GM23248 (cell line): ENCODE data around the gene PTPRR. TPM values are rescaled to one million over a fixed set of nuclear protein-coding genes. Genes with fewer than 3 reads are reported as not detected.

Source experiments
- DNase-seq: peaks from one replicate; pipeline ENCODE4 v3.0.0-alpha.2; 2015
- H2AFZ ChIP-seq: fragments of 200-600 bp; sonication (generic); 2 replicates; pipeline ENCODE4 v1.6.1; 2016; ENCODE audit warnings: antibody characterized with exemption
- H3F3A ChIP-seq: fragments of 200-600 bp; sonication (generic); 2 replicates; pipeline ENCODE4 v1.6.1; 2016; ENCODE audit warnings: mild to moderate bottlenecking, antibody characterized with exemption, mixed run types; ENCODE audit not compliant: insufficient read depth
- H3K27ac ChIP-seq: fragments of 200-600 bp; sonication (generic); 2 replicates; pipeline ENCODE4 v1.5.1; 2016; ENCODE audit warnings: mild to moderate bottlenecking
- H3K27me3 ChIP-seq: fragments of 200-600 bp; sonication (generic); replicated peaks from 2 replicates; pipeline ENCODE4 v1.6.1; 2016; ENCODE audit warnings: mild to moderate bottlenecking; ENCODE audit not compliant: insufficient read depth
- H3K36me3 ChIP-seq: fragments of 200-600 bp; sonication (generic); 2 replicates; pipeline ENCODE4 v1.6.1; 2016; ENCODE audit warnings: low read depth, mild to moderate bottlenecking
- H3K4me1 ChIP-seq: fragments of 200-600 bp; sonication (generic); 2 replicates; pipeline ENCODE4 v1.6.1; 2016; ENCODE audit warnings: mild to moderate bottlenecking; ENCODE audit not compliant: insufficient read depth
- H3K4me2 ChIP-seq: fragments of 200-600 bp; sonication (generic); one replicate; pipeline ENCODE4 v1.6.1; 2016; ENCODE audit warnings: mild to moderate bottlenecking; ENCODE audit not compliant: unreplicated experiment
- H3K4me3 ChIP-seq: fragments of 200-600 bp; sonication (generic); 2 replicates; pipeline ENCODE4 v1.5.1; 2016; ENCODE audit warnings: mild to moderate bottlenecking
- H3K79me2 ChIP-seq: fragments of 200-600 bp; sonication (generic); 2 replicates; pipeline ENCODE4 v1.6.1; 2016; ENCODE audit warnings: mild to moderate bottlenecking; ENCODE audit not compliant: insufficient read depth
- H3K9ac ChIP-seq: fragments of 200-600 bp; sonication (generic); 2 replicates; pipeline ENCODE4 v1.6.1; 2016; ENCODE audit warnings: mild to moderate bottlenecking
- H3K9me2 ChIP-seq: fragments of 200-600 bp; sonication (generic); 2 replicates; pipeline ENCODE4 v1.6.1; 2016; ENCODE audit warnings: mixed run types, mild to moderate bottlenecking, moderate library complexity; ENCODE audit not compliant: insufficient read depth
- H3K9me3 ChIP-seq: fragments of 200-600 bp; sonication (generic); one replicate; pipeline ENCODE4 v1.6.1; 2017; ENCODE audit warnings: low read depth
- H4K20me1 ChIP-seq: fragments of 200-600 bp; sonication (generic); 2 replicates; pipeline ENCODE4 v1.6.0; 2016; ENCODE audit not compliant: insufficient read depth
- EZH2 ChIP-seq: fragments of 200-600 bp; sonication (generic); IDR thresholded peaks from 2 replicates; pipeline ENCODE4 v1.6.1; 2018; ENCODE audit warnings: antibody characterized with exemption, mild to moderate bottlenecking; ENCODE audit not compliant: insufficient read depth, poor library complexity, severe bottlenecking
- EZH2phosphoT487 ChIP-seq: fragments of 200-600 bp; sonication (generic); IDR thresholded peaks from 2 replicates; pipeline ENCODE4 v1.6.1; 2018; ENCODE audit warnings: antibody characterized with exemption, moderate library complexity, mild to moderate bottlenecking, low read depth; ENCODE audit not compliant: insufficient read depth
- WGBS, 2 experiments: methylation state at CpG; one replicate each; pipeline ENCODE4 v1.1.6; 2015 to 2017; ENCODE audit warnings: low lambda C conversion rate in 2 of 2, low coverage in 1 of 2; ENCODE audit errors: missing lambda C conversion rate in 2 of 2; 5-methylcytosine and 5-hydroxymethylcytosine counted together
- in situ Hi-C: fragments of 300-500 bp; cut with MboI; formaldehyde crosslinking; loops from 2 replicates; pipeline ENCODE4 v1.15.0; 2020
- polyA plus RNA-seq: library from polyadenylated mRNA; unstranded; fragments of >200 nt; fragmentation: Nextera tagmentation; extraction: Ambion mirVana; gene quantifications from 2 replicates; pipeline ENCODE4 v1.2.1, GENCODE V29; 2016
- total RNA-seq: library from RNA; depleted of rRNA; stranded (reverse); fragments of >200 nt; shearing (Covaris generic); gene quantifications from 2 replicates; pipeline ENCODE4 v1.2.3, GENCODE V29; 2014

Gene PTPRR
- total and polyA plus RNA-seq, 2 experiments from 2014 or later, result 1.1 to 1.2 TPM

DNA sequence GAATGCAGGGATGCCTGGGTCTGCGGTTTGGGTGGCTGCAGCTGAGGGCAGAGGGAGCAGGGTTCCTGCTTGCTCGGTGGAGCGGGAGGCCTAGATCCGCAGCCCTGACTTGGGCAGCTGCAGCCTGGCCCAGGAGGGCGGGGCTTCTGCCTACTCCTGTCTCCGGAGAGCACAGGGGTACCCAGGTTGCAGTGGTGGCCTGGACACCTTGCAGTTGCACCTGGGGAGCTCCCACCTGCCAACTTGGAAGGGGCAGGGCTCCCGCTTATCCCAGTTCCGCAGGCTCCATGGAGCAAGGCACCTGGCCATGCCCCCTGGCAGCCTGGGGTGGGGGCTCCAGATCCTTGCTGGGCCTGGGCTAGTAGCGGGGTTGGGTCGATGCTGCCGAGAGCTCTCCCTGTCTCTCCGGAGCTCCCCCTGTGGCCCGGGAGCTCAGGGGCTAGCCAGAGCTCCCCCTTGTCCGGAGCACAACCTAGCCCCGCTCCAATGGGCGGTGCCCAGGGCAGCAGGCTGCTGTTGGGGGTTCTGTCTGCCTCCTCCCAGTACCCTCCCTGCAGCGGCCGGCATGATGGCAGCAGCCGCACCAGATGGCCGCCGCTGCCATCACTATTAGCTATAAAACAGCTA, 136.4 kb downstream of the PTPRR start:
- Histone ChIP-seq H2AFZ (no peak overlapping the region), H3K9ac (no peak overlapping the region), H3F3A (no peaks in the 10 kb centered on the region), H3K79me2 (no peaks in the 10 kb centered on the region), H3K4me2 (no peak overlapping the region), H3K4me3 (no peak overlapping the region), H3K36me3 (no peaks in the 10 kb centered on the region), H3K4me1 (no peaks in the 10 kb centered on the region), H3K27me3 (0 out of 2 replicates have a peak, but pooled peaks cover 6% of the 10 kb centered on the region), H3K27ac (no peak overlapping the region), H3K9me2 (no peaks in the 10 kb centered on the region), H3K9me3 (no peaks in the 10 kb centered on the region), H4K20me1 (no peaks in the 10 kb centered on the region)
- TF ChIP-seq EZH2 (no peak), EZH2phosphoT487 (no peak)
- 74 to 76% methylated on average over 18 to 21 of the region's 21 CpGs for WGBS, 2 experiments
- no peak for DNase-seq
- in situ Hi-C loops, result no loop called here

DNA sequence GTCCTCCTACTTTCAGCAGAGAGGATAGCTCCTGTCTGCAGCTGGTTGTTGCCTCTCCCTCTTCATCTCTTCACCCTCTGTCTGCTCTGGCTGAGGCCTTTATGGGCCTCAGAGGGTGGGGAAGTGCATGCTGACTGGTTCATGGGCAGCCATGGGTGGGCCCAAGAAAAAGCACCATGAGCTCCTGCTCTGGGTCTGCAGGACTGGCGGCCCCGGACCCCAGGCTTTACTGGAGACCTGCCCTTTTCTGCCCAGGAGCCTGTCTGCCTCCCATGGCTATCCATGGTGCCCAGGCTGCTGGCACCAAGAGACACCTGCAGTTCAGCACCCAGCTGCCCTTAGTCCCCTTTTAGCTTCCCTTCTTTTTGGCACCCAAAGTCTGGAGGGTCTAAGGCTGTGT, 137.1 kb downstream of the PTPRR start:
- no peak for DNase-seq
- H2AFZ ChIP-seq, result no peak overlapping the region
- no peaks in the 10 kb centered on the region for H4K20me1 ChIP-seq
- no peaks in the 10 kb centered on the region for H3K9me2 ChIP-seq
- H3K9ac ChIP-seq, result no peak overlapping the region
- H3K27me3 ChIP-seq, result 0 out of 2 replicates have a peak, but pooled peaks cover 6% of the 10 kb centered on the region
- no peaks in the 10 kb centered on the region for H3K4me1 ChIP-seq
- H3F3A ChIP-seq, result no peaks in the 10 kb centered on the region
- in situ Hi-C loops, result no loop called here
- no peaks in the 10 kb centered on the region for H3K36me3 ChIP-seq
- H3K27ac ChIP-seq, result no peak overlapping the region
- H3K9me3 ChIP-seq, result no peaks in the 10 kb centered on the region
- H3K79me2 ChIP-seq, result no peaks in the 10 kb centered on the region
- WGBS, 2 experiments, result 78 to 96% methylated on average over 2 of the region's 2 CpGs
- H3K4me3 ChIP-seq, result no peak overlapping the region
- TF ChIP-seq EZH2phosphoT487 (no peak), EZH2 (no peak)
- H3K4me2 ChIP-seq, result no peak overlapping the region

- no peak overlapping the region for H3K27ac ChIP-seq
- 47 to 61% methylated on average over 2 of the region's 2 CpGs for WGBS, 2 experiments
Measured at GRCh38 chr12:70779250-70779649, 141.3 kb downstream of the PTPRR start.

GRCh38 chr12:70774055-70774454, 146.5 kb downstream of the PTPRR start:
- peak overlapping the region; percentile 51 for H3K4me2 ChIP-seq
- H3F3A ChIP-seq, result peaks cover 16% of the 10 kb centered on the region
- in situ Hi-C loops, result no loop called here
- peak overlapping the region; percentile 5 for H2AFZ ChIP-seq
- no peaks in the 10 kb centered on the region for H3K9me3 ChIP-seq
- no peak overlapping the region for H3K4me3 ChIP-seq
- H3K9ac ChIP-seq, result peak overlapping the region; percentile 23; the same call in 1 of the 2 replicates
- DNase-seq, result peak; percentile 86
- H4K20me1 ChIP-seq, result no peaks in the 10 kb centered on the region
- peak overlapping the region; percentile 57 for H3K27ac ChIP-seq
- no peaks in the 10 kb centered on the region for H3K79me2 ChIP-seq
- no peaks in the 10 kb centered on the region for H3K36me3 ChIP-seq
- no peaks in the 10 kb centered on the region for H3K27me3 ChIP-seq
- H3K9me2 ChIP-seq, result no peaks in the 10 kb centered on the region; the same call in 1 of the 2 replicates
- TF ChIP-seq EZH2phosphoT487 (no peak), EZH2 (no peak)
- peaks cover 23% of the 10 kb centered on the region for H3K4me1 ChIP-seq

More at GRCh38 chr12:70779250-70779649, 141.3 kb downstream of the PTPRR start:
- no peak overlapping the region for H2AFZ ChIP-seq
- H3K36me3 ChIP-seq, result no peaks in the 10 kb centered on the region
- TF ChIP-seq EZH2phosphoT487, result no peak
- no peak for TF ChIP-seq EZH2
- no peak for DNase-seq
- no peak overlapping the region for H3K4me2 ChIP-seq
- in situ Hi-C loops, result no loop called here
- no peaks in the 10 kb centered on the region; the same call in 1 of the 2 replicates for H3K9me2 ChIP-seq
- no peak overlapping the region for H3K4me3 ChIP-seq
- 0 out of 2 replicates have a peak, but pooled peaks cover 3% of the 10 kb centered on the region for H3F3A ChIP-seq
- no peaks in the 10 kb centered on the region for H4K20me1 ChIP-seq
- peaks cover 5% of the 10 kb centered on the region for H3K4me1 ChIP-seq
- no peaks in the 10 kb centered on the region for H3K79me2 ChIP-seq
- H3K9me3 ChIP-seq, result no peaks in the 10 kb centered on the region
- H3K27me3 ChIP-seq, result no peaks in the 10 kb centered on the region
- no peak overlapping the region for H3K9ac ChIP-seq

- no peak overlapping the region for H3K4me3 ChIP-seq
- H3K4me1 ChIP-seq, result peaks cover 23% of the 10 kb centered on the region
- in situ Hi-C loops, result no loop called here
- TF ChIP-seq EZH2, result no peak
- H3K27ac ChIP-seq, result no peak overlapping the region; the same call in 1 of the 2 replicates
- WGBS, 2 experiments, result 8 to 9% methylated on average over 1 of the region's 1 CpG
- H3K9me3 ChIP-seq, result no peaks in the 10 kb centered on the region
- DNase-seq, result peak; percentile 20
- H4K20me1 ChIP-seq, result no peaks in the 10 kb centered on the region
- H3F3A ChIP-seq, result peaks cover 16% of the 10 kb centered on the region
- peak overlapping the region; percentile 19 for H3K4me2 ChIP-seq
- H2AFZ ChIP-seq, result peak overlapping the region; percentile 62
- H3K9me2 ChIP-seq, result no peaks in the 10 kb centered on the region; the same call in 1 of the 2 replicates
- no peaks in the 10 kb centered on the region for H3K79me2 ChIP-seq
- no peaks in the 10 kb centered on the region for H3K36me3 ChIP-seq
- H3K27me3 ChIP-seq, result no peaks in the 10 kb centered on the region
- no peak overlapping the region for H3K9ac ChIP-seq
Measured at GRCh38 chr12:70772836-70773235, 147.7 kb downstream of the PTPRR start.
